Right lobe of liver (tissue), 6 donors: ENCODE measurements around the gene FOXA2. TPM values are rescaled to one million over a fixed set of nuclear protein-coding genes. Genes with fewer than 3 reads are reported as not detected.
"Not testable (repeated sequence)": the region's sequence is repeated elsewhere in the genome, so short reads cannot be mapped to it uniquely, and the experiment has no call there.

Experiments
- ATAC-seq, 4 donors: fragments of 200-7000 bp; cut with Tn5 transposase; one replicate each; pipeline ENCODE4 v1.9.1; 2020; ENCODE audit warnings: mild to moderate bottlenecking in 4 of 4, moderate library complexity in 4 of 4
- DNase-seq, 3 donors: peaks; one replicate each; pipeline ENCODE4 v3.0.0-alpha.2; 2020
- H3K27ac ChIP-seq, 3 donors: fragments of 200-600 bp; one replicate each; pipeline ENCODE4 v1.8.0; 2022
- H3K27me3 ChIP-seq, 2 donors: fragments of 200-600 bp; one replicate each; pipeline ENCODE4 v1.8.0; 2022
- H3K36me3 ChIP-seq, 4 donors: fragments of 200-600 bp; sonication (generic) in 1 of 4; one replicate each; pipeline versions ENCODE4 v1.5.1 to v1.8.0; 2017 to 2022; ENCODE audit warnings: control low read depth in 1 of 4
- H3K4me1 ChIP-seq, 4 donors: fragments of 200-600 bp; sonication (generic) in 1 of 4; one replicate each; pipeline versions ENCODE4 v1.5.1 to v1.8.0; 2017 to 2022; ENCODE audit warnings: control low read depth in 1 of 4
- H3K4me3 ChIP-seq, 3 donors: fragments of 200-600 bp; one replicate each; pipeline ENCODE4 v1.8.0; 2022
- H3K9me3 ChIP-seq, 4 donors: fragments of 200-600 bp; sonication (generic) in 1 of 4; one replicate each; pipeline versions ENCODE4 v1.5.1 to v1.8.0; 2017 to 2022; ENCODE audit warnings: control low read depth in 1 of 4
- POLR2A ChIP-seq: fragments of 450-650 bp; IDR thresholded peaks from one replicate; pipeline ENCODE4 v1.6.1; 2017; ENCODE audit warnings: antibody characterized with exemption, mild to moderate bottlenecking
- WGBS: methylation state at CpG from one replicate; pipeline ENCODE4 v1.1.6; 2018; ENCODE audit warnings: low coverage, low lambda C conversion rate; ENCODE audit not compliant: insufficient coverage; ENCODE audit errors: missing lambda C conversion rate; 5-methylcytosine and 5-hydroxymethylcytosine counted together
- intact Hi-C, 2 donors: fragments of 100-400 bp; cut with DNase I; formaldehyde crosslinking; loops; one replicate each; pipeline versions ENCODE4 v1.11.2 to v1.14.1; 2022
- total RNA-seq, 6 experiments: library from RNA; depleted of rRNA in 2 of 6; stranded (reverse); fragments of >200 nt in 2 of 6; fragmentation: NEBNext Ultra II Directional in 3 of 6; extraction: Animal tissue kit (Norgen Biotek cat#: 25700) in 3 of 6; gene quantifications; one replicate each; pipeline versions ENCODE4 v1.1.0 to v1.2.4, GENCODE V29; 2016 to 2023
- TF ChIP-seq, protein P1 (sequence below), 4 donors: fragments of 200-600 bp in 3 of 4; fragments of 450-650 bp in 1 of 4; IDR thresholded peaks; one replicate each; pipeline versions ENCODE4 v1.5.1 to v1.8.0; 2016 to 2022; ENCODE audit warnings: antibody characterized with exemption in 4 of 4, mild to moderate bottlenecking in 2 of 4
- donor health status: DM: no; HTN: yes; CAD: no.
- donor health status: DM: no; HTN: no; CAD: no.
- donor health status: DM: no; HTN: no; CAD: no.
- donor health status: DM: no; HTN: yes; CAD: no.
- donor health status: DM: no; HTN: yes; CAD: no.

Gene FOXA2
- total RNA-seq, 6 experiments from 2014 or later: 11.8 to 28.7 (median 21.2) TPM

DNA sequence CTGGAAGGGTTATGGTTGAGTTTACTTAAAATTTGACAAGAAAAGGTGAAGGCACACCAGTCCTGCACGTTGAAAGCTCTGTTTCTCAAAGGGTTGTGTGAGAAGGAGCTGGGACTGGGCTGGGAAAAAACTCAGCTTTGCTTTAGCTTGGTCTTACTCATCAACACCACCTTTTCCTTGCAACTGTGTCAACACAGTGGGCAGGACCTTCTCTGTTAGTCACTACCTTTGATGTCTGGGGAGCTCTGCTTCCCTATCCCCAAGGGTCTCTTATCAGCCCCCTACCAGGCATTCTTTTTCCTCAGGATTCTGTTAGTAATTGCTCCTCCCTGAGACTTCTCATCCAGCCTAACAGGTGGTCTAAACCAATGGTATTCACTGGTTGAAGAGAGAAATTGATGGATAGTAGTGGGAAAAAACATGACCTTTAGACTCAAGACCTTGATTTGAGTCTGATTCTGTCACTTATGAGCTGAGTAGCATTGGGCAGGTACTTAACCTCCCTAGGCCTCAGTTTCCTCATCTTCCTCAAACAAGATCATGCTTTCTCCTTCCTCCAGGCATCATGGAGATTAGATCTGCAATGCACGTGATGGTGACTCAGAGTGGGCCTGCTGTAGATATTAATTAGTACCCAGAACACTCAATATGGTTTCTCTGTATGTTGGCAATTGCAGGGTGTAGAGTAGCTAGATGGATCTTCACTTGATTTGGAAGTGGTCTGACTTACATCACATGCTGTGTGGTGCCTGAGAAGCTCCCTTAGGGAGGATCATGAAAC lies 17.2 kb upstream of the FOXA2 start:
- intact Hi-C loops: no loop called here
- WGBS: 31% methylated on average over 1 of the region's 2 CpGs
- H3K27ac ChIP-seq: no peak overlapping the region
- no peak for DNase-seq
- H3K36me3 ChIP-seq: no peaks in the 10 kb centered on the region
- no peak overlapping the region for H3K4me3 ChIP-seq
- no peak for ATAC-seq
- TF ChIP-seq POLR2A: no peak
- TF ChIP-seq, protein P1, sequence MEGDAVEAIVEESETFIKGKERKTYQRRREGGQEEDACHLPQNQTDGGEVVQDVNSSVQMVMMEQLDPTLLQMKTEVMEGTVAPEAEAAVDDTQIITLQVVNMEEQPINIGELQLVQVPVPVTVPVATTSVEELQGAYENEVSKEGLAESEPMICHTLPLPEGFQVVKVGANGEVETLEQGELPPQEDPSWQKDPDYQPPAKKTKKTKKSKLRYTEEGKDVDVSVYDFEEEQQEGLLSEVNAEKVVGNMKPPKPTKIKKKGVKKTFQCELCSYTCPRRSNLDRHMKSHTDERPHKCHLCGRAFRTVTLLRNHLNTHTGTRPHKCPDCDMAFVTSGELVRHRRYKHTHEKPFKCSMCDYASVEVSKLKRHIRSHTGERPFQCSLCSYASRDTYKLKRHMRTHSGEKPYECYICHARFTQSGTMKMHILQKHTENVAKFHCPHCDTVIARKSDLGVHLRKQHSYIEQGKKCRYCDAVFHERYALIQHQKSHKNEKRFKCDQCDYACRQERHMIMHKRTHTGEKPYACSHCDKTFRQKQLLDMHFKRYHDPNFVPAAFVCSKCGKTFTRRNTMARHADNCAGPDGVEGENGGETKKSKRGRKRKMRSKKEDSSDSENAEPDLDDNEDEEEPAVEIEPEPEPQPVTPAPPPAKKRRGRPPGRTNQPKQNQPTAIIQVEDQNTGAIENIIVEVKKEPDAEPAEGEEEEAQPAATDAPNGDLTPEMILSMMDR (IDR thresholded peaks at IDR 0.05): no peak
- no peaks in the 10 kb centered on the region for H3K27me3 ChIP-seq
- no peaks in the 10 kb centered on the region for H3K9me3 ChIP-seq
- no peaks in the 10 kb centered on the region for H3K4me1 ChIP-seq

DNA sequence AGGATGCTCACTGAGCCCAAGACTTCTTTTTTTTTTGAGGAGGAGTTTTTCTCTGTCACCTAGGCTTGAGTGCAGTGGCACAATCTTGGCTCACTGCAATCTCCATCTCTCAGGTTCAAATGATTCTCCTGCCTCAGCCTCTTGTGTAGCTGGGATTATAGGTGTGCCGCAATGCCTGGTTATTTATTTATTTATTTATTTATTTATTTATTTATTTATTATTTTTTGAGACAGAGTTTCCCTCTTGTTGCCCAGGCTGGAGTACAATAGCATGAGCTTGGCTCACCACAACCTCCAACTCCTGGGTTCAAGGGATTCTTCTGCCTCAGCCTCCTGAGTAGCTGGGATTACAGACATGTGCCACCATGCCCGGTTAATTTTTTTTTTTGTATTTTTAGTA lies 14.9 kb upstream of the FOXA2 start:
- not testable (repeated sequence) for H3K36me3 ChIP-seq, H3K4me1 ChIP-seq, H3K27me3 ChIP-seq, H3K4me3 ChIP-seq, ATAC-seq, H3K9me3 ChIP-seq, H3K27ac ChIP-seq, DNase-seq
- intact Hi-C loops: loop anchor here in 1 of 2 donors (10.0 kb wide), 1 partner anchor 86 kb away; no protein-coding TSS in a partner anchor
- WGBS: 100% methylated on average over 2 of the region's 2 CpGs

DNA sequence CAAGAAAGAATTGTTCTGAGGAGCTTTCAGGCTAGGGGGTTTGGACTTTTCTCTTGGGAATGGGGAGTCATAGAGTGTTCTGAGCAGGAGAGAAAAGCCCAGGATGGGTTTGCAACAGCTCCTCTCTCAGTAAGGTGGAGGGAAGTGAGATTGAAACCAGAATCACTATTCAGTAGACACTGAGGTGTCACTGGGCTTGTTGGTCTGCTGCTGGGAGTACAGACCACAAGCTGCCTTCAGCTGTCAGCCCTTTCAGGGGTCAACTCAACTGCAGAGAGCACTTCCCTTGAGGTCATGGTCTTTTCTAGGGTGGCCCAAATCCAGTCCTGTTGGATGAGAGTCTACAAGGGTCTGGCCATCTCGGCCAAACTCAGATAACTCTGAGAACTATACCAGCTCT lies 12.9 kb upstream of the FOXA2 start:
- intact Hi-C loops: loop anchor here in 1 of 2 donors (10.0 kb wide), 1 partner anchor 87 kb away; no protein-coding TSS in a partner anchor
- Histone ChIP-seq H3K4me1 (no peaks in the 10 kb centered on the region), H3K27me3 (no peaks in the 10 kb centered on the region), H3K27ac (no peak overlapping the region), H3K36me3 (no peaks in the 10 kb centered on the region), H3K4me3 (no peak overlapping the region), H3K9me3 (no peaks in the 10 kb centered on the region)
- DNase-seq (no peak), ATAC-seq (no peak)
- TF ChIP-seq, protein P1 (IDR thresholded peaks at IDR 0.05): no peak
- no peak for TF ChIP-seq POLR2A
- 40% methylated on average over 1 of the region's 1 CpG for WGBS

DNA sequence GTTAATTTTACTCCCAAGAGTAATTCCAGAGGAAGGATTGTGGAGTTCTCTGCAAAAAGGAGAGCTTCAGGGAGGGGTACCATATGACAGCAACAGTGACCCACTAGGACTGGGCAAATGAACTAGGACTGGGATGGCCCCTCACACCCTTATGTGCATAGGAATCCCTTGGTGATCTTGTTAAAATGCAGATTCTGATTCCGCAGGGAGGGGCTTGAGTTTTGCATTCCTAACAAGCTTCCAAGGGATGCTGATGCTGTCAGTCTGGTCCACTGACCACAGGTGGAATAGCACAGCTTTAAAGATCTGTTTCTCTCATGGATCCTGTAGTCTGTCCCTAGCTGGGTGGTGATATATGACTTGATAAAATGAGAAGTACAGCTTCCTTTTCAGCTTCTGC lies 6.3 kb upstream of the FOXA2 start:
- no peak for TF ChIP-seq POLR2A
- TF ChIP-seq, protein P1 (IDR thresholded peaks at IDR 0.05): no peak
- intact Hi-C loops: loop anchor here in 1 of 2 donors (10.0 kb wide), 1 partner anchor 94 kb away; no protein-coding TSS in a partner anchor
- no peaks in the 10 kb centered on the region for H3K36me3 ChIP-seq
- H3K27me3 ChIP-seq: no peaks in the 10 kb centered on the region
- ATAC-seq (no peak), DNase-seq (no peak)
- 17% methylated on average over 1 of the region's 1 CpG for WGBS
- no peaks in the 10 kb centered on the region for H3K9me3 ChIP-seq
- H3K27ac ChIP-seq: no peak overlapping the region
- H3K4me3 ChIP-seq: no peak overlapping the region
- H3K4me1 ChIP-seq: peaks cover 0 to 9% (median 3%) of the 10 kb centered on the region in 4 donors

DNA sequence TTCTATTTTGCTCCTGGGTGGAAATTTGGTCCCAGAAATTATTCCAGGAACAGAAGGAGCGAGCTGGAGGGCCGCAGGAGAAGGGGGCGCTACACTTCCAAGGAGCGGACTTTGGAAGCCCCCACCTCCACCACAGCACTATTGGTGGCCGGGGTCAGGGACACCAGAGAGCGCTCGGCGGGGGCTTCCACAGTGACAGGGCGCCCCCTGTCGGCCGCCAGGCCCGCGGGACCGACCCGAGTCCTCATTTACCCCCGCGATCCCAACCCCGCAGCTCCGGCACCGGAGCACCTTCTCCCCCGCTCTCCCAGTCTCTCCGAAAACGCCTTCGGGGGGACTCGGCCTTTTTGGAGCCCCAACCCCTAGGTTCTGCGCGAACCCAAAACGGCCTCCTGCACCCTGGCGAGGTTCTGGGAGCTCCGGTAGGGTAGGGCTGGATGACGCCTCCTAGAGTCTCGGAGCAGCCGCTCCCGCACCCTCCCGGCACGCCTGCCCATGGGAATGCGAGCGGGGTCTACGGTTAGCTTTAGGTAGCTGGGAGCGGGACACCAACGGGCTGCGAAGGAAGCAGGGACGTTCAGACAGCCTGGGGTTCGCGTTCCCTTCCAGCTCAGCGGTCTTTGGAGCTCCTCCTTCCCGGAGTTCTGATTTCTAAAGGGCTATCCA lies 2.4 kb upstream of the FOXA2 start:
- H3K27ac ChIP-seq: peak overlapping the region in 2 of 3 donors; percentile 3 to 49
- TF ChIP-seq POLR2A: no peak
- TF ChIP-seq, protein P1 (IDR thresholded peaks at IDR 0.05): peak; percentile 75 to 92 (median 86)
- H3K4me1 ChIP-seq: peaks cover 0 to 11% (median 5%) of the 10 kb centered on the region in 4 donors
- WGBS: 4% methylated on average over 24 of the region's 47 CpGs
- intact Hi-C loops: loop anchor here (10.0 kb wide), 1 partner anchor 122 kb away; no protein-coding TSS in a partner anchor
- DNase-seq: peak; percentile 78 to 83 (median 81)
- H3K27me3 ChIP-seq: no peaks in the 10 kb centered on the region
- no peaks in the 10 kb centered on the region for H3K9me3 ChIP-seq
- peak; percentile 31 to 60 (median 54) for ATAC-seq
- peaks cover 0 to 9% (median 0%) of the 10 kb centered on the region in 4 donors for H3K36me3 ChIP-seq
- peak overlapping the region; percentile 41 to 58 (median 57) for H3K4me3 ChIP-seq
